Sigmoid colon (tissue), 7 donors: ENCODE measurements around the gene SLIT1. TPM values are rescaled to one million over a fixed set of nuclear protein-coding genes. Genes with fewer than 3 reads are reported as not detected.

Experiments
- DNase-seq: peaks from one replicate; pipeline ENCODE4 v3.0.0-alpha.2; 2019
- H3K27ac ChIP-seq, 4 donors: fragments of 200-600 bp; sonication (generic); one replicate each; pipeline ENCODE4 v1.5.1; 2016 to 2019; ENCODE audit warnings: mild to moderate bottlenecking in 1 of 4
- H3K27me3 ChIP-seq, 3 donors: fragments of 200-600 bp; sonication (generic); one replicate each; pipeline ENCODE4 v1.5.1; 2019; ENCODE audit warnings: mild to moderate bottlenecking in 1 of 3
- H3K36me3 ChIP-seq, 4 donors: fragments of 200-600 bp; sonication (generic); one replicate each; pipeline ENCODE4 v1.5.1; 2016 to 2019
- H3K4me1 ChIP-seq, 4 donors: fragments of 200-600 bp; sonication (generic); one replicate each; pipeline ENCODE4 v1.5.1; 2017 to 2019
- H3K4me3 ChIP-seq, 4 donors: fragments of 200-600 bp; sonication (generic); one replicate each; pipeline ENCODE4 v1.5.1; 2017 to 2019; ENCODE audit warnings: mild to moderate bottlenecking in 2 of 4, moderate library complexity in 1 of 4
- H3K9me3 ChIP-seq, 4 donors: fragments of 200-600 bp in 3 of 4; sonication (generic) in 3 of 4; one replicate each; pipeline versions ENCODE4 v1.5.1 to v1.6.1; 2013 to 2019
- CTCF ChIP-seq, 4 experiments: fragments of 450-650 bp in 3 of 4; fragments of 200-600 bp in 1 of 4; IDR thresholded peaks; one replicate each; pipeline ENCODE4 v1.5.1; 2016 to 2019; ENCODE audit warnings: antibody characterized with exemption in 4 of 4, mild to moderate bottlenecking in 3 of 4, moderate library complexity in 2 of 4
- EP300 ChIP-seq, 4 donors: sonication (generic); formaldehyde crosslinking; IDR thresholded peaks; one replicate each; pipeline ENCODE4 v1.6.1; 2017; ENCODE audit warnings: antibody characterized with exemption in 4 of 4
- POLR2A ChIP-seq, 2 donors: fragments of 450-650 bp; IDR thresholded peaks; one replicate each; pipeline ENCODE4 v1.6.1; 2016; ENCODE audit warnings: antibody characterized with exemption in 2 of 2, mild to moderate bottlenecking in 2 of 2, moderate library complexity in 2 of 2
- POLR2AphosphoS5 ChIP-seq, 4 donors: sonication (generic); formaldehyde crosslinking; IDR thresholded peaks; one replicate each; pipeline ENCODE4 v1.6.1; 2017; ENCODE audit warnings: antibody characterized with exemption in 4 of 4
- WGBS, 2 donors: extraction: QIAGEN DNeasy Blood & Tissue Kit; methylation state at CpG; one replicate each; pipeline ENCODE4 v1.1.7; 2013; 5-methylcytosine and 5-hydroxymethylcytosine counted together
- intact Hi-C: fragments of 100-400 bp; cut with DNase I; formaldehyde crosslinking; loops from one replicate; pipeline ENCODE4 v1.15.1; 2023
- polyA plus RNA-seq, 3 donors: library from polyadenylated mRNA; stranded (reverse); fragments of 200-250 nt; gene quantifications; one replicate each; pipeline ENCODE4 v1.2.3, GENCODE V29; 2013
- total RNA-seq, 4 donors: library from RNA; depleted of rRNA; stranded (reverse); fragments of >200 nt; gene quantifications; one replicate each; pipeline ENCODE4 v1.1.0, GENCODE V29; 2016
- donor health status: healthy with polysubstance abuse.
- donor health status: Bipolar disorder and iron deficiency.
- donor health status: healthy.

Gene SLIT1
- total and polyA plus RNA-seq, 7 donors, result under 0.01 to 1.4 (median 0.58) TPM; not detected in 1

DNA sequence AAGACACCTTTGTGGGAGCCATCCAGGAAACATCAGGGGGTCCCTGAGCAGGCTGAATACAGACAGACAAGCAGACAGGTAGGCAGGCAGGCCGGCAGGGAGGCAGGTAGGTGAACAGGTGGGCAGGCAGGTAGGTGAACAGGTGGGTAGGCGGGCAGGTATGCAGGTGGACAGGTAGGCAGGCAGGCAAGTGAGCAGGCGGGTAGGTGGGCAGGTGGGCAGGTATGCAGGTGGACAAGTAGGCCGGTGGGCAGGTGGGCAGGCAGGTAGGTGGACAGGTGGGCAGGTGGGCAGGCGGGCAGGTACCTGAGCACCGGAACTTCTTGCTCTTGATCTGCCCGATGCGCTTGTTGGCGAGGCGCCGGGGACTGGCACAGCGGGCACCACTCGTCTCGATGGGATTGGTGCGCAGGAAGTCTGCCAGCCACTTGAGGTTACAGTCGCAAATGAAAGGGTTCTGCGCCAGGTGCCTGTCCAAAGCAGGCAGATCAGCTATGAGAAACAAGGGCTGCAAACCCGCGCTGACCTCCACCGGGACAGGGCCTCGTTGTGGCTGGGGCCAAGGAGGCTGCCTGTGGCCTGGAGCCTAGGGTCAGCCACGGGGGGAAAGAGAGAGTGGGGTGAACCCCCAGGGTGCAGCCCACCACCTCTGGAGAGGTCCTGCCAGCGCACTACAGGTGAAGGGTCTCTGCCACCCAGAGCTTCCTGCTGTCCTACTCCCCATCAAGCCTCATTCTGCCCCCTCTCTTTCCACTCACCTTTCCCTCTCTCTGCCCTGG, 136.9 kb downstream of the SLIT1 start:
- Histone ChIP-seq H3K36me3 (no peaks in the 10 kb centered on the region), H3K9me3 (no peaks in the 10 kb centered on the region), H3K27me3 (no peaks in the 10 kb centered on the region), H3K4me3 (no peak overlapping the region), H3K4me1 (no peaks in the 10 kb centered on the region), H3K27ac (no peak overlapping the region)
- intact Hi-C loops, result no loop called here
- WGBS, 2 donors, result 89 to 93% methylated on average over 23 of the region's 23 CpGs
- no peak for TF ChIP-seq EP300 (IDR thresholded peaks at IDR 0.05)
- TF ChIP-seq POLR2A (IDR thresholded peaks at IDR 0.05), result no peak
- TF ChIP-seq CTCF (IDR thresholded peaks at IDR 0.05), result no peak
- no peak for TF ChIP-seq POLR2AphosphoS5 (IDR thresholded peaks at IDR 0.05)
- DNase-seq, result no peak

GRCh38 chr10:97047788-97048187, 138.0 kb downstream of the SLIT1 start:
- WGBS, 2 donors, result 88 to 89% methylated on average over 9 of the region's 9 CpGs
- H3K4me3 ChIP-seq, result no peak overlapping the region
- intact Hi-C loops, result no loop called here
- H3K9me3 ChIP-seq, result no peaks in the 10 kb centered on the region
- H3K27ac ChIP-seq, result no peak overlapping the region
- no peaks in the 10 kb centered on the region for H3K36me3 ChIP-seq
- TF ChIP-seq POLR2A (IDR thresholded peaks at IDR 0.05) (no peak), EP300 (IDR thresholded peaks at IDR 0.05) (no peak), CTCF (IDR thresholded peaks at IDR 0.05) (no peak)
- DNase-seq, result no peak
- no peaks in the 10 kb centered on the region for H3K27me3 ChIP-seq
- H3K4me1 ChIP-seq, result no peaks in the 10 kb centered on the region

DNA sequence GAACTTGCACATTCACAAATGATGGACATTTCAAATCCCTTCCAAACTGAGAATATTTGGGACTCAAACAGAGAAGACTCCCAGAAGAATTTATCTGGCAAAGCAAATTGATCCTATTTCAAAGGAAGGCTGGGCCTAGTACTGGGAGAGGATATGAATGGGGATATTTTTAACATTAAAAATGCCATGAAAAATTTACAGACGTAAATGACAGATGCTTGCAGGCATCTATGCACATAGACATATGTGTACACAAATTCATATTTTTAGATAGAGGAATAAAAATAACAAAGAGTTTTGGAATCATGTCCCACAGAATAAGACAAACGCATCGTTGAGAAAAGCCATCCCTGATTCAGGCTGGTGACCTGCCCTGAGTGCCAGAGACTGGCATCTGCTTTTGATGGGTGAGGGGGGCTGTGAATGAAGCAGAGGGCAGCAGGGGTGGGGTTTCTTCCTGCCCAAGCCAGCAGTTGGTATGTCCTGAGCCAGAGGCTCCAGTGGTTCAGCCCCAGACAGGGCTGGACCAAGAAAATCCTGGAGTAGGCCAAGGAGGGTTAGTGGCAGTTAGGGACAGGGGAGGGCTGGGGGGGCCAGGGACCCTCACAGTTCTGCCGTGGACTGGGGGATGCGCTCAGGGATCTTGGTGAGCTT, 138.5 kb downstream of the SLIT1 start:
- no peak overlapping the region for H3K27ac ChIP-seq

DNA sequence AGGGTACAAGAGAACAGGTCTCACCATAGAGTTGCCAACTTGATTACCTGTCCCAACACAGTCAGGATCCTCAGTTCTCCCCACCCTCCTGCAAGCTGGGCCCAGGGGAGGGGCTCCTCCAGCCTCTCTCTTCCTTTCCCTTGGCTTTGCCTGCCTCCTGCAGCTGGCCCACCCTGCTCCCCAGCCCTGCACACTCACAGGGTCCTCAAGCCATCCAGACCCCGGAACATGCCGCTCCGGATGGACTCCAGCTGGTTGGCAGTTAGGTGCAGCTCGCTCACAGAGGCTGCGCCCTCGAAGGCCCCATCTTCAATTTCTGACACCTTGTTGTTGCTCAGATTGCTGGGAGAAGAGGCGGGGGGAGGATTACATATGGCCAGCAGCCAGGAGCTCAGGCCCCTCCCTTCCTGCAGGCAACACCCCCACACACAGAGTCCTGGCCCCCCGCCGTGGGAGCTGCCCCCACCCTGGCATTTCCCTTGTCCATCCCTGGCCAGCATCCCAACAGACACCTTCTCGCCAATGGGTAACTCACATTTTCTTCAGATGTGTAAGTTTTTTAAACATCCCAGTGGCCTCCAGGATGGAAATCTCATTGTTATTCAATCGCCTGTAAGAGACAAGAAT, 139.2 kb downstream of the SLIT1 start:
- TF ChIP-seq EP300 (IDR thresholded peaks at IDR 0.05) (no peak), POLR2A (IDR thresholded peaks at IDR 0.05) (no peak), POLR2AphosphoS5 (IDR thresholded peaks at IDR 0.05) (no peak), CTCF (IDR thresholded peaks at IDR 0.05) (no peak)
- no peak overlapping the region for H3K4me3 ChIP-seq
- no peaks in the 10 kb centered on the region for H3K9me3 ChIP-seq
- H3K27ac ChIP-seq, result no peak overlapping the region
- intact Hi-C loops, result no loop called here
- H3K27me3 ChIP-seq, result no peaks in the 10 kb centered on the region
- DNase-seq, result no peak
- WGBS, 2 donors, result 73 to 77% methylated on average over 11 of the region's 11 CpGs
- no peaks in the 10 kb centered on the region for H3K36me3 ChIP-seq
- no peaks in the 10 kb centered on the region for H3K4me1 ChIP-seq

More for the DNA sequence above, 138.5 kb downstream of the SLIT1 start:
- H3K36me3 ChIP-seq, result no peaks in the 10 kb centered on the region
- no peak overlapping the region for H3K4me3 ChIP-seq
- no peak for DNase-seq
- no peaks in the 10 kb centered on the region for H3K4me1 ChIP-seq
- intact Hi-C loops, result no loop called here
- H3K9me3 ChIP-seq, result no peaks in the 10 kb centered on the region
- TF ChIP-seq EP300 (IDR thresholded peaks at IDR 0.05) (no peak), CTCF (IDR thresholded peaks at IDR 0.05) (no peak)
- 88 to 92% methylated on average over 5 of the region's 5 CpGs for WGBS, 2 donors
- H3K27me3 ChIP-seq, result no peaks in the 10 kb centered on the region
